G401.6 (cell line): ENCODE data around the gene ZDHHC18.
"Not testable (repeated sequence)": the region's sequence is repeated elsewhere in the genome, so short reads cannot be mapped to it uniquely, and the experiment has no call there.

Source experiments
- FAIRE-seq: peaks from 2 replicates; lab custom pipeline; 2012; peaks lifted over from hg19 to GRCh38; lab: Jason Lieb, UNC

The ZDHHC18 gene

GRCh38 chr1:26791626-26792025 lies 34.9 kb upstream of the ZDHHC18 start:
- FAIRE-seq = no peak

- FAIRE-seq = no peak
Observed at GRCh38 chr1:26792924-26793323, 33.6 kb upstream of the ZDHHC18 start.

GRCh38 chr1:26794391-26794790 lies 32.1 kb upstream of the ZDHHC18 start:
- no peak for FAIRE-seq

GRCh38 chr1:26797627-26798026 lies 28.9 kb upstream of the ZDHHC18 start:
- FAIRE-seq = no peak

GRCh38 chr1:26799479-26800142 lies 26.9 kb upstream of the ZDHHC18 start:
- FAIRE-seq = peak; percentile 41

- not testable (repeated sequence) for FAIRE-seq
Observed at GRCh38 chr1:26803932-26804331, 22.6 kb upstream of the ZDHHC18 start.

GRCh38 chr1:26810105-26810504 lies 16.4 kb upstream of the ZDHHC18 start:
- peak; percentile 92 for FAIRE-seq

- no peak for FAIRE-seq
Observed at GRCh38 chr1:26811057-26811456, 15.4 kb upstream of the ZDHHC18 start.

GRCh38 chr1:26811708-26812107 lies 14.8 kb upstream of the ZDHHC18 start:
- no peak for FAIRE-seq

GRCh38 chr1:26814377-26814776 lies 12.1 kb upstream of the ZDHHC18 start:
- no peak for FAIRE-seq

GRCh38 chr1:26814893-26815292 lies 11.6 kb upstream of the ZDHHC18 start:
- no peak for FAIRE-seq

GRCh38 chr1:26820784-26821269 lies 5.7 kb upstream of the ZDHHC18 start:
- no peak for FAIRE-seq

- FAIRE-seq = no peak
Observed at GRCh38 chr1:26822737-26823395, 3.6 kb upstream of the ZDHHC18 start.

GRCh38 chr1:26824731-26825130 lies 1.8 kb upstream of the ZDHHC18 start:
- FAIRE-seq = no peak

- FAIRE-seq = no peak
Observed at GRCh38 chr1:26827106-26827604, 667 bp downstream of the ZDHHC18 start.

- FAIRE-seq = no peak
Observed at GRCh38 chr1:26827663-26828062, 1.2 kb downstream of the ZDHHC18 start.

- FAIRE-seq = no peak
Observed at GRCh38 chr1:26828411-26828991, 2.0 kb downstream of the ZDHHC18 start.

GRCh38 chr1:26829184-26829911 lies 2.9 kb downstream of the ZDHHC18 start:
- no peak for FAIRE-seq

- no peak for FAIRE-seq
Observed at GRCh38 chr1:26831059-26831458, 4.6 kb downstream of the ZDHHC18 start.

- no peak for FAIRE-seq
Observed at GRCh38 chr1:26831546-26832248, 5.2 kb downstream of the ZDHHC18 start.

GRCh38 chr1:26832249-26832960 lies 5.9 kb downstream of the ZDHHC18 start:
- FAIRE-seq = no peak
